ENCODE data around the gene LRRIQ1.

- TF ChIP-seq CTCF (IDR thresholded peaks at IDR 0.05; ENCODE audit: low read length), result no peak
- TF ChIP-seq EZH2 (optimal IDR thresholded peaks at IDR 0.05; ENCODE audit: low read depth, low read length), result no peak
Measured at GRCh38 chr12:85041395-85041794, 5.2 kb downstream of the LRRIQ1 start.
